ENCODE measurements around the gene CFAP46.

The CFAP46 gene

GRCh38 chr10:132856869-132857524 is 85.4 kb downstream of the CFAP46 start:
- ATAC-seq = no peak
- TF ChIP-seq CREB5 (CRISPR knock-in tag; IDR thresholded peaks at IDR 0.05; ENCODE audit: low read depth) (no peak), SNAI2 (CRISPR knock-in tag; IDR thresholded peaks at IDR 0.05) (no peak), RARB (CRISPR knock-in tag; IDR thresholded peaks at IDR 0.05) (no peak), ZNF70 (CRISPR knock-in tag; IDR thresholded peaks at IDR 0.05) (no peak), TSHZ2 (CRISPR knock-in tag; IDR thresholded peaks at IDR 0.05) (no peak), POU6F1 (CRISPR knock-in tag; IDR thresholded peaks at IDR 0.05; ENCODE audit: borderline replicate concordance, low read depth) (no peak)

- no peak for ATAC-seq
- no peak for TF ChIP-seq ARNTL (CRISPR knock-in tag; IDR thresholded peaks at IDR 0.05; ENCODE audit: borderline replicate concordance, low read depth)
- no peak for TF ChIP-seq CREB5 (CRISPR knock-in tag; IDR thresholded peaks at IDR 0.05; ENCODE audit: low read depth)
- no peak for TF ChIP-seq CSRNP3 (CRISPR knock-in tag; IDR thresholded peaks at IDR 0.05)
- TF ChIP-seq RARB (CRISPR knock-in tag; IDR thresholded peaks at IDR 0.05) = no peak
- TF ChIP-seq GLIS3 (CRISPR knock-in tag; IDR thresholded peaks at IDR 0.05) = no peak
- no peak for TF ChIP-seq TOX (CRISPR knock-in tag; IDR thresholded peaks at IDR 0.05; ENCODE audit: borderline replicate concordance)
Measured at GRCh38 chr10:132855889-132856288, 86.5 kb downstream of the CFAP46 start.

- TF ChIP-seq ZNF8 (CRISPR knock-in tag; IDR thresholded peaks at IDR 0.05) = no peak
- no peak for TF ChIP-seq OSR1 (CRISPR knock-in tag; IDR thresholded peaks at IDR 0.05)
- TF ChIP-seq PPARA (CRISPR knock-in tag; IDR thresholded peaks at IDR 0.05; ENCODE audit: borderline replicate concordance) = no peak
- TF ChIP-seq ARNTL (CRISPR knock-in tag; IDR thresholded peaks at IDR 0.05; ENCODE audit: borderline replicate concordance, low read depth) = no peak
- TF ChIP-seq CSDC2 (CRISPR knock-in tag; IDR thresholded peaks at IDR 0.05) = no peak
- TF ChIP-seq RARB (CRISPR knock-in tag; IDR thresholded peaks at IDR 0.05) = no peak
- no peak for TF ChIP-seq ZNF565 (CRISPR knock-in tag; conservative IDR thresholded peaks at IDR 0.05; ENCODE audit: low read depth)
- TF ChIP-seq ISL1 (CRISPR knock-in tag; IDR thresholded peaks at IDR 0.05) = no peak
- TF ChIP-seq ZC3H10 (CRISPR knock-in tag; IDR thresholded peaks at IDR 0.05) = no peak
- TF ChIP-seq TSHZ2 (CRISPR knock-in tag; IDR thresholded peaks at IDR 0.05) = no peak
- ATAC-seq = no peak
Measured at GRCh38 chr10:132851451-132851850, 90.9 kb downstream of the CFAP46 start.

Measured in SK-N-SH treated with all-trans-retinoic acid at 6 μM for 48 hours (cell line).